ENCODE data around the gene VWCE.

GRCh38 chr11:61309739-61310138, 14.6 kb upstream of the VWCE start:
- TF ChIP-seq CTCF (IDR thresholded peaks at IDR 0.05): no peak
- TF ChIP-seq EZH2phosphoT487 (IDR thresholded peaks at IDR 0.05; ENCODE audit: borderline replicate concordance, low read depth): no peak
- TF ChIP-seq SIN3A (IDR thresholded peaks at IDR 0.05; ENCODE audit: borderline replicate concordance, low read depth, low read length): no peak
